ENCODE measurements around the gene FKBP1B.

FKBP1B gene

GRCh38 chr2:24075915-24076848, 26.6 kb downstream of the FKBP1B start, which contains the start of gene SF3B6:
TSS of gene SF3B6 (minus strand) at chr2:24076326. CDS start at chr2:24076229, 97 bp downstream.
- peak within 1 kb of the TSS; percentile 100 for H3K4me3 ChIP-seq (ENCODE audit: low read length)
- peaks cover 36% of the 10 kb centered on the region for H3K36me3 ChIP-seq (ENCODE audit: control insufficient read depth, low read depth, low read length)
- H3K27ac ChIP-seq (ENCODE audit: low read length) = peak within 1 kb of the TSS; percentile 84
- peaks cover 12% of the 10 kb centered on the region for H3K4me1 ChIP-seq (ENCODE audit: control insufficient read depth, low read depth, low read length)
- H3K9me3 ChIP-seq (ENCODE audit: control insufficient read depth, low read depth, low read length) = no peaks in the 10 kb centered on the region
- H3K9ac ChIP-seq (ENCODE audit: low read length) = peak within 1 kb of the TSS; percentile 92
- H3K27me3 ChIP-seq (ENCODE audit: control insufficient read depth, insufficient read depth, low read length) = no peaks in the 10 kb centered on the region

- H3K27ac ChIP-seq (ENCODE audit: low read length) = peak overlapping the region; percentile 4
- H3K9ac ChIP-seq (ENCODE audit: low read length) = peak overlapping the region; percentile 69
- peaks cover 12% of the 10 kb centered on the region for H3K4me1 ChIP-seq (ENCODE audit: control insufficient read depth, low read depth, low read length)
- no peaks in the 10 kb centered on the region for H3K27me3 ChIP-seq (ENCODE audit: control insufficient read depth, insufficient read depth, low read length)
- peak overlapping the region; percentile 100 for H3K4me3 ChIP-seq (ENCODE audit: low read length)
- peaks cover 38% of the 10 kb centered on the region for H3K36me3 ChIP-seq (ENCODE audit: control insufficient read depth, low read depth, low read length)
- H3K9me3 ChIP-seq (ENCODE audit: control insufficient read depth, low read depth, low read length) = no peaks in the 10 kb centered on the region
Measured at GRCh38 chr2:24076849-24077534, 27.5 kb downstream of the FKBP1B start.

GRCh38 chr2:24077535-24077877, 28.0 kb downstream of the FKBP1B start:
- Histone ChIP-seq H3K27me3 (ENCODE audit: control insufficient read depth, insufficient read depth, low read length) (no peaks in the 10 kb centered on the region), H3K9me3 (ENCODE audit: control insufficient read depth, low read depth, low read length) (no peaks in the 10 kb centered on the region), H3K9ac (ENCODE audit: low read length) (peak overlapping the region; percentile 69), H3K4me3 (ENCODE audit: low read length) (peak overlapping the region; percentile 100), H3K27ac (ENCODE audit: low read length) (peak overlapping the region; percentile 4), H3K36me3 (ENCODE audit: control insufficient read depth, low read depth, low read length) (peaks cover 39% of the 10 kb centered on the region), H3K4me1 (ENCODE audit: control insufficient read depth, low read depth, low read length) (peaks cover 12% of the 10 kb centered on the region)

GRCh38 chr2:24077879-24078278, 28.3 kb downstream of the FKBP1B start:
- peak overlapping the region; percentile 100 for H3K4me3 ChIP-seq (ENCODE audit: low read length)
- H3K4me1 ChIP-seq (ENCODE audit: control insufficient read depth, low read depth, low read length) = peaks cover 13% of the 10 kb centered on the region
- H3K27ac ChIP-seq (ENCODE audit: low read length) = no peak overlapping the region
- H3K27me3 ChIP-seq (ENCODE audit: control insufficient read depth, insufficient read depth, low read length) = no peaks in the 10 kb centered on the region
- H3K9ac ChIP-seq (ENCODE audit: low read length) = peak overlapping the region; percentile 69
- no peaks in the 10 kb centered on the region for H3K9me3 ChIP-seq (ENCODE audit: control insufficient read depth, low read depth, low read length)
- peaks cover 41% of the 10 kb centered on the region for H3K36me3 ChIP-seq (ENCODE audit: control insufficient read depth, low read depth, low read length)

- Histone ChIP-seq H3K27ac (ENCODE audit: low read length) (no peak overlapping the region), H3K4me1 (ENCODE audit: control insufficient read depth, low read depth, low read length) (peaks cover 21% of the 10 kb centered on the region), H3K9ac (ENCODE audit: low read length) (no peak overlapping the region)
Measured at GRCh38 chr2:24080701-24081100, 31.2 kb downstream of the FKBP1B start.

GRCh38 chr2:24082787-24083566, 33.4 kb downstream of the FKBP1B start:
- peaks cover 32% of the 10 kb centered on the region for H3K36me3 ChIP-seq (ENCODE audit: control insufficient read depth, low read depth, low read length)
- peaks cover 14% of the 10 kb centered on the region for H3K4me1 ChIP-seq (ENCODE audit: control insufficient read depth, low read depth, low read length)
- peak overlapping the region; percentile 66 for H3K9ac ChIP-seq (ENCODE audit: low read length)
- peak overlapping the region; percentile 73 for H3K4me3 ChIP-seq (ENCODE audit: low read length)
- H3K27ac ChIP-seq (ENCODE audit: low read length) = peak overlapping the region; percentile 48
- no peaks in the 10 kb centered on the region for H3K27me3 ChIP-seq (ENCODE audit: control insufficient read depth, insufficient read depth, low read length)
- no peaks in the 10 kb centered on the region for H3K9me3 ChIP-seq (ENCODE audit: control insufficient read depth, low read depth, low read length)

More at GRCh38 chr2:24080701-24081100, 31.2 kb downstream of the FKBP1B start:
- Histone ChIP-seq H3K4me3 (ENCODE audit: low read length) (no peak overlapping the region), H3K27me3 (ENCODE audit: control insufficient read depth, insufficient read depth, low read length) (no peaks in the 10 kb centered on the region), H3K36me3 (ENCODE audit: control insufficient read depth, low read depth, low read length) (peaks cover 32% of the 10 kb centered on the region), H3K9me3 (ENCODE audit: control insufficient read depth, low read depth, low read length) (no peaks in the 10 kb centered on the region)

- Histone ChIP-seq H3K36me3 (ENCODE audit: control insufficient read depth, low read depth, low read length) (peaks cover 28% of the 10 kb centered on the region), H3K4me1 (ENCODE audit: control insufficient read depth, low read depth, low read length) (peaks cover 12% of the 10 kb centered on the region), H3K27me3 (ENCODE audit: control insufficient read depth, insufficient read depth, low read length) (no peaks in the 10 kb centered on the region), H3K27ac (ENCODE audit: low read length) (peak overlapping the region; percentile 48), H3K4me3 (ENCODE audit: low read length) (peak overlapping the region; percentile 73), H3K9me3 (ENCODE audit: control insufficient read depth, low read depth, low read length) (no peaks in the 10 kb centered on the region), H3K9ac (ENCODE audit: low read length) (peak overlapping the region; percentile 66)
Measured at GRCh38 chr2:24083567-24084385, 34.2 kb downstream of the FKBP1B start.

GRCh38 chr2:24084386-24085199, 35.1 kb downstream of the FKBP1B start, which contains the start of gene TP53I3:
TSS of gene TP53I3 (minus strand) at chr2:24084834. CDS start at chr2:24084326, 508 bp downstream.
- Histone ChIP-seq H3K36me3 (ENCODE audit: control insufficient read depth, low read depth, low read length) (peaks cover 20% of the 10 kb centered on the region), H3K4me3 (ENCODE audit: low read length) (peak within 1 kb of the TSS; percentile 73), H3K4me1 (ENCODE audit: control insufficient read depth, low read depth, low read length) (peaks cover 12% of the 10 kb centered on the region), H3K9me3 (ENCODE audit: control insufficient read depth, low read depth, low read length) (no peaks in the 10 kb centered on the region), H3K27me3 (ENCODE audit: control insufficient read depth, insufficient read depth, low read length) (no peaks in the 10 kb centered on the region), H3K27ac (ENCODE audit: low read length) (peak within 1 kb of the TSS; percentile 54), H3K9ac (ENCODE audit: low read length) (peak within 1 kb of the TSS; percentile 66)

GRCh38 chr2:24085200-24085489, 35.6 kb downstream of the FKBP1B start:
- H3K36me3 ChIP-seq (ENCODE audit: control insufficient read depth, low read depth, low read length) = peaks cover 17% of the 10 kb centered on the region
- H3K4me1 ChIP-seq (ENCODE audit: control insufficient read depth, low read depth, low read length) = peaks cover 12% of the 10 kb centered on the region
- no peaks in the 10 kb centered on the region for H3K27me3 ChIP-seq (ENCODE audit: control insufficient read depth, insufficient read depth, low read length)
- no peaks in the 10 kb centered on the region for H3K9me3 ChIP-seq (ENCODE audit: control insufficient read depth, low read depth, low read length)
- peak overlapping the region; percentile 66 for H3K9ac ChIP-seq (ENCODE audit: low read length)
- H3K4me3 ChIP-seq (ENCODE audit: low read length) = peak overlapping the region; percentile 73
- peak overlapping the region; percentile 54 for H3K27ac ChIP-seq (ENCODE audit: low read length)

GRCh38 chr2:24086241-24086640, 36.7 kb downstream of the FKBP1B start:
- peaks cover 10% of the 10 kb centered on the region for H3K36me3 ChIP-seq (ENCODE audit: control insufficient read depth, low read depth, low read length)
- no peak overlapping the region for H3K9ac ChIP-seq (ENCODE audit: low read length)
- no peaks in the 10 kb centered on the region for H3K9me3 ChIP-seq (ENCODE audit: control insufficient read depth, low read depth, low read length)
- no peak overlapping the region for H3K27ac ChIP-seq (ENCODE audit: low read length)
- H3K4me1 ChIP-seq (ENCODE audit: control insufficient read depth, low read depth, low read length) = peaks cover 12% of the 10 kb centered on the region
- H3K4me3 ChIP-seq (ENCODE audit: low read length) = no peak overlapping the region
- no peaks in the 10 kb centered on the region for H3K27me3 ChIP-seq (ENCODE audit: control insufficient read depth, insufficient read depth, low read length)

All from iPS-18a (cell line).